ENCODE results near the gene CHRNA5. TPM values are rescaled to one million over a fixed set of nuclear protein-coding genes. Genes with fewer than 3 reads are reported as not detected.

Gene CHRNA5
- total and polyA plus RNA-seq, 2 experiments from 2014 or later: 0.24 to 1.3 TPM

GRCh38 chr15:78635346-78635745 is 70.0 kb downstream of the CHRNA5 start:
- H3K4me1 ChIP-seq (ENCODE audit: insufficient read depth): no peaks in the 10 kb centered on the region
- in situ Hi-C loops (cut with MboI): no loop called here
- H3K27me3 ChIP-seq (replicated peaks; ENCODE audit: insufficient read depth): peaks cover 8% of the 10 kb centered on the region
- no peaks in the 10 kb centered on the region for H3K9me2 ChIP-seq (ENCODE audit: insufficient read depth)
- no peak overlapping the region for H3K27ac ChIP-seq
- H4K20me1 ChIP-seq (ENCODE audit: insufficient read depth): no peaks in the 10 kb centered on the region
- no peak overlapping the region for H3K4me2 ChIP-seq (ENCODE audit: unreplicated experiment)
- H3K36me3 ChIP-seq (ENCODE audit: low read depth): no peaks in the 10 kb centered on the region
- no peak overlapping the region for H3K9ac ChIP-seq
- TF ChIP-seq EZH2phosphoT487 (IDR thresholded peaks at IDR 0.05; ENCODE audit: insufficient read depth, low read depth): no peak
- TF ChIP-seq EZH2 (IDR thresholded peaks at IDR 0.05; ENCODE audit: insufficient read depth, poor library complexity, severe bottlenecking): no peak
- no peak overlapping the region for H2AFZ ChIP-seq
- no peaks in the 10 kb centered on the region for H3F3A ChIP-seq (ENCODE audit: insufficient read depth)
- H3K9me3 ChIP-seq (ENCODE audit: low read depth): no peaks in the 10 kb centered on the region
- no peak overlapping the region for H3K4me3 ChIP-seq
- WGBS, 2 experiments (ENCODE audit: low coverage in 1 of 2, low lambda C conversion rate in 2 of 2, missing lambda C conversion rate in 2 of 2): 63 to 66% methylated on average over 10 of the region's 10 CpGs
- no peak for DNase-seq
- H3K79me2 ChIP-seq (ENCODE audit: insufficient read depth): no peaks in the 10 kb centered on the region

- in situ Hi-C loops (cut with MboI): no loop called here
- Histone ChIP-seq H2AFZ (no peak overlapping the region), H3K79me2 (ENCODE audit: insufficient read depth) (no peaks in the 10 kb centered on the region), H3K4me1 (ENCODE audit: insufficient read depth) (no peaks in the 10 kb centered on the region), H3K9me2 (ENCODE audit: insufficient read depth) (no peaks in the 10 kb centered on the region), H3F3A (ENCODE audit: insufficient read depth) (no peaks in the 10 kb centered on the region), H3K27me3 (replicated peaks; ENCODE audit: insufficient read depth) (peaks cover 14% of the 10 kb centered on the region), H4K20me1 (ENCODE audit: insufficient read depth) (no peaks in the 10 kb centered on the region), H3K27ac (no peak overlapping the region), H3K4me2 (ENCODE audit: unreplicated experiment) (no peak overlapping the region), H3K36me3 (ENCODE audit: low read depth) (no peaks in the 10 kb centered on the region), H3K4me3 (no peak overlapping the region), H3K9ac (no peak overlapping the region), H3K9me3 (ENCODE audit: low read depth) (no peaks in the 10 kb centered on the region)
- TF ChIP-seq EZH2 (IDR thresholded peaks at IDR 0.05; ENCODE audit: insufficient read depth, poor library complexity, severe bottlenecking) (no peak), EZH2phosphoT487 (IDR thresholded peaks at IDR 0.05; ENCODE audit: insufficient read depth, low read depth) (no peak)
- no peak for DNase-seq
- 45 to 55% methylated on average over 2 of the region's 2 CpGs for whole genome bisulfite sequencing, 2 experiments (ENCODE audit: low coverage in 1 of 2, low lambda C conversion rate in 2 of 2, missing lambda C conversion rate in 2 of 2)
These were observed 71.1 kb downstream of the CHRNA5 start for GRCh38 chr15:78636378-78636859.

GRCh38 chr15:78637776-78638435 is 72.6 kb downstream of the CHRNA5 start:
- H3K4me1 ChIP-seq (ENCODE audit: insufficient read depth): no peaks in the 10 kb centered on the region
- DNase-seq: no peak
- peaks cover 14% of the 10 kb centered on the region for H3K27me3 ChIP-seq (replicated peaks; ENCODE audit: insufficient read depth)
- no peak overlapping the region for H3K4me3 ChIP-seq
- no peak overlapping the region for H3K9ac ChIP-seq
- H3K27ac ChIP-seq: no peak overlapping the region
- no peaks in the 10 kb centered on the region for H3K79me2 ChIP-seq (ENCODE audit: insufficient read depth)
- TF ChIP-seq EZH2 (IDR thresholded peaks at IDR 0.05; ENCODE audit: insufficient read depth, poor library complexity, severe bottlenecking): no peak
- TF ChIP-seq EZH2phosphoT487 (IDR thresholded peaks at IDR 0.05; ENCODE audit: insufficient read depth, low read depth): no peak
- no peak overlapping the region for H3K4me2 ChIP-seq (ENCODE audit: unreplicated experiment)
- H3K9me3 ChIP-seq (ENCODE audit: low read depth): no peaks in the 10 kb centered on the region
- H4K20me1 ChIP-seq (ENCODE audit: insufficient read depth): no peaks in the 10 kb centered on the region
- no peak overlapping the region for H2AFZ ChIP-seq
- no peaks in the 10 kb centered on the region for H3F3A ChIP-seq (ENCODE audit: insufficient read depth)
- H3K36me3 ChIP-seq (ENCODE audit: low read depth): no peaks in the 10 kb centered on the region
- H3K9me2 ChIP-seq (ENCODE audit: insufficient read depth): no peaks in the 10 kb centered on the region
- in situ Hi-C loops (cut with MboI): no loop called here
- WGBS, 2 experiments (ENCODE audit: low coverage in 1 of 2, low lambda C conversion rate in 2 of 2, missing lambda C conversion rate in 2 of 2): 51 to 55% methylated on average over 4 of the region's 4 CpGs

DNA sequence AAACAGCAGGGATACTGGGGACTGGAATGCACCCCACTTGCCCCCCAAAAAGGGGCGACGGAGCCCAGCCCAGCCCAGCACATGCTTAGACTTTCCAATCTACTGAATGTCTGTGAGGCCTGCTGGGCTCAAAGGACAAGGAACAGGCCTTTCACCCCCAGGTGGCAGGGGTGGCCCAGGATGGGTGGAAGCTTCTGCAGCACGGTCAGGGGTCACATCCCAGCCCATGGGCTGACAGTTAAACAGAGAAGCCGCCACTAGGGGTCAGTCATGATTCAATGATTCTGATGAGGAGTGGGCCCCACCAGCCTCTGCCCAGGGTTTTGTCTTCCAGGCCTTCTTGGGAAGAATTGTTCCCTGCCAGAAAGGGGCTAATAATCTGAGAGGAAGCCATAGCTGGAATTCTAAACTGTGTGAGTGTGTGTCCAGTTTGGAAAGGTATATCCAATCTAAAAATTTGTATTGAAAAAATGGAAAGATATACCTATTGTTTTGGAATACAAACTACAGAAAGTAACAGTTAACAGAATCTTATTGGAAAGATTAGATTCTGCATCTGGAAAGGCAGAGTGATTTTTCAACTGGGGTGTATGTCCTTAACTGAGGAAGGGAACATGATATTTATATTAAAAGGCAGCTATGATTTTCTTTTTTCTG is 73.5 kb downstream of the CHRNA5 start:
- no peaks in the 10 kb centered on the region for H4K20me1 ChIP-seq (ENCODE audit: insufficient read depth)
- no peaks in the 10 kb centered on the region for H3K4me1 ChIP-seq (ENCODE audit: insufficient read depth)
- no peaks in the 10 kb centered on the region for H3K79me2 ChIP-seq (ENCODE audit: insufficient read depth)
- H3K9ac ChIP-seq: no peak overlapping the region
- no peaks in the 10 kb centered on the region for H3F3A ChIP-seq (ENCODE audit: insufficient read depth)
- no peaks in the 10 kb centered on the region for H3K9me2 ChIP-seq (ENCODE audit: insufficient read depth)
- in situ Hi-C loops (cut with MboI): no loop called here
- H3K4me2 ChIP-seq (ENCODE audit: unreplicated experiment): no peak overlapping the region
- TF ChIP-seq EZH2 (IDR thresholded peaks at IDR 0.05; ENCODE audit: insufficient read depth, poor library complexity, severe bottlenecking): no peak
- TF ChIP-seq EZH2phosphoT487 (IDR thresholded peaks at IDR 0.05; ENCODE audit: insufficient read depth, low read depth): no peak
- no peaks in the 10 kb centered on the region for H3K9me3 ChIP-seq (ENCODE audit: low read depth)
- H3K27me3 ChIP-seq (replicated peaks; ENCODE audit: insufficient read depth): peaks cover 14% of the 10 kb centered on the region
- H3K36me3 ChIP-seq (ENCODE audit: low read depth): no peaks in the 10 kb centered on the region
- peak; percentile 53 for DNase-seq
- H2AFZ ChIP-seq: no peak overlapping the region
- no peak overlapping the region for H3K4me3 ChIP-seq
- WGBS, 2 experiments (ENCODE audit: low coverage in 1 of 2, low lambda C conversion rate in 2 of 2, missing lambda C conversion rate in 2 of 2): 48 to 53% methylated on average over 4 of the region's 4 CpGs
- no peak overlapping the region for H3K27ac ChIP-seq
